HG03039 (cell line): ENCODE results near the gene LRRC36.

ENCODE experiments used
- ATAC-seq: cut with Tn5 transposase; IDR thresholded peaks from one replicate; pipeline ENCODE4 v1.9.1; 2021; ENCODE audit warnings: mild to moderate bottlenecking, moderate library complexity; ENCODE audit not compliant: unreplicated experiment

The LRRC36 gene

GRCh38 chr16:67326472-67327309 is at the start of gene LRRC36, which contains the start of gene KCTD19:
LRRC36 (plus strand) TSS chr16:67326815; CDS start chr16:67326863, 48 bp downstream.
KCTD19 (minus strand) TSS chr16:67326741; CDS start chr16:67326707, 34 bp downstream.
- no peak for ATAC-seq

- no peak for ATAC-seq
Observed at GRCh38 chr16:67277294-67277998, 49.2 kb upstream of the LRRC36 start.

GRCh38 chr16:67277999-67278772 is 48.4 kb upstream of the LRRC36 start:
- ATAC-seq: no peak

GRCh38 chr16:67278773-67279295 is 47.8 kb upstream of the LRRC36 start:
- ATAC-seq: peak; percentile 12

- peak; percentile 60 for ATAC-seq
Observed at GRCh38 chr16:67279296-67280089, 47.1 kb upstream of the LRRC36 start, which contains the start of gene PLEKHG4. PLEKHG4 (plus strand) TSS chr16:67279532; CDS start chr16:67280045, 513 bp downstream.

- no peak for ATAC-seq
Observed at GRCh38 chr16:67280090-67281015, 46.3 kb upstream of the LRRC36 start.

- ATAC-seq: no peak
Observed at GRCh38 chr16:67281536-67282446, 44.8 kb upstream of the LRRC36 start.

- no peak for ATAC-seq
Observed at GRCh38 chr16:67282447-67282805, 44.2 kb upstream of the LRRC36 start.

GRCh38 chr16:67283039-67283825 is 43.4 kb upstream of the LRRC36 start:
- ATAC-seq: no peak

- ATAC-seq: no peak
Observed at GRCh38 chr16:67283826-67284555, 42.6 kb upstream of the LRRC36 start.

GRCh38 chr16:67284699-67285646 is 41.6 kb upstream of the LRRC36 start:
- no peak for ATAC-seq

GRCh38 chr16:67286441-67287235 is 40.0 kb upstream of the LRRC36 start:
- no peak for ATAC-seq

GRCh38 chr16:67287960-67288359 is 38.7 kb upstream of the LRRC36 start:
- ATAC-seq: no peak

- no peak for ATAC-seq
Observed at GRCh38 chr16:67291461-67291860, 35.2 kb upstream of the LRRC36 start.
